Cardiac fibroblast (primary cell): ENCODE data around the gene LRRC40.

Experiments used
- DNase-seq, 2 donors: peaks; one replicate each; pipeline versions ENCODE4 v3.0.0 to v3.0.0-alpha.2; 2010; ENCODE audit warnings: low read depth in 2 of 2
- H3K4me3 ChIP-seq, 2 donors: replicated peaks in 1 of 2; 1 replicate in 1 of 2; 2 replicates in 1 of 2; pipeline ENCODE4 v1.5.1; 2011; ENCODE audit warnings: low read depth in 2 of 2, low read length in 2 of 2, mild to moderate bottlenecking in 2 of 2, moderate library complexity in 1 of 2
- CTCF ChIP-seq: IDR thresholded peaks from one replicate; pipeline ENCODE4 v1.5.1; 2011; ENCODE audit warnings: low read depth, mild to moderate bottlenecking, low read length, inconsistent platforms

The LRRC40 gene

GRCh38 chr1:70103770-70104169, 101.6 kb downstream of the LRRC40 start:
- no peak for TF ChIP-seq CTCF
- no peak for DNase-seq
- H3K4me3 ChIP-seq, result no peak overlapping the region

- H3K4me3 ChIP-seq, result no peak overlapping the region
- TF ChIP-seq CTCF, result no peak
- DNase-seq, result no peak
These were observed 103.6 kb downstream of the LRRC40 start for GRCh38 chr1:70101774-70102173.

DNA sequence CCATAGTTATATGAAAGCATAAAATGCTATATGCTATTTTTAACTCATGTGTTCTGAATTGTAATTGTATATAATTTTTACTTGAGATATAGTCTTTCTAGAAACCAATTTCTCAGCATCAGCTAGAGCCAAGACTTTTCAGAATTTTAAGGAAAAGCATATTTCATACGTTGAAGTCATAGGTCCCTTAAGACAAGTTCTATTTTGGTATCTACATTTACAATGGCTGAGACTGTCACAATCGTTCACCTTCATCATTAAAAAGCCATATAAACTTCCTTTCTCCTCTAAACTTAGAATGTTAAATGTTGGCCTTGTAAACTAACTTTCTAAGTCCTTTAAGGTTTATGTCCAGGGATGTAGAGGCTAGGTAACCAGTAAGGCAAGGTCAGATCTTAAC, 104.1 kb downstream of the LRRC40 start:
- H3K4me3 ChIP-seq, result no peak overlapping the region
- TF ChIP-seq CTCF, result no peak
- no peak for DNase-seq
